GM21515 (cell line): ENCODE measurements around the gene YBX1.

ENCODE experiments used
- ATAC-seq: cut with Tn5 transposase; IDR thresholded peaks from one replicate; pipeline ENCODE4 v1.9.1; 2021; ENCODE audit not compliant: unreplicated experiment

YBX1 gene

DNA sequence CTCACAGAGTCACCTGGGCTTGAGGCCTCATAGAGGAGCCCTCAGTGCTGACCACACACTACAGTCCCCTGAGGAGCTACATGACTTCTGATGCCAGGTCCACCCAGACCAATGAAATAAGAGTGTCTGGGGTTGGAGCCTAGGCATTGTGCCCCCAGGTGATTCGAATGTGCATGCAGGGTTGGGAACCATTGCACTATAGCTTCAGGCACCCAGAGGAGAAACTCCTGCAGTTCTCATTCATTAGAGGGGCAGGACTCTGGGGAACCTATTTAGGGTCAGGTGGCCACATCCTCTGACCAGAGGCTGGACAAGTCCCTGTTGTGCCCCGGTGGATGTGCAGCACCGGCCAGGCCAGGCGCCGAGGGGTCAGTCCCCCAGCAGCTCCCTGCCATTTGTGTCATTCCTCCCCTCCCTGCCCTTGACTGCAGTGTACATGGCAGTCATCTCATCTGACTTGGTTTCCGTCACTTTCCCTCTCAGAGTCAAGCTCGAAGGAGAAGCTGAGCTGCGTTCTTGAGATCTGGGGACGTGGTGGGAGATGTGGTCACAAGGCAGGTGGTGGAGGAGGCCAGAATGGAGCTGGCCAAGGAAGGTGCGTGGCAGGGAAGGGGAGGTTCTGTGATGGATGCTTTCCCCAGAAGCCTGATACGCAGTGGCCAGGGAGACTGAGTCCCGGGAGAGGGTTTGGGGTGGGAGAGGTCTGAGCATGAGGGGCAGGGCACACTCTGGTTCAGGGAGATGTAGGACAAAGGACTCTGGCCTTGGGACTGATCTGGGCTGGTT is 51.4 kb downstream of the YBX1 start:
- ATAC-seq: no peak

DNA sequence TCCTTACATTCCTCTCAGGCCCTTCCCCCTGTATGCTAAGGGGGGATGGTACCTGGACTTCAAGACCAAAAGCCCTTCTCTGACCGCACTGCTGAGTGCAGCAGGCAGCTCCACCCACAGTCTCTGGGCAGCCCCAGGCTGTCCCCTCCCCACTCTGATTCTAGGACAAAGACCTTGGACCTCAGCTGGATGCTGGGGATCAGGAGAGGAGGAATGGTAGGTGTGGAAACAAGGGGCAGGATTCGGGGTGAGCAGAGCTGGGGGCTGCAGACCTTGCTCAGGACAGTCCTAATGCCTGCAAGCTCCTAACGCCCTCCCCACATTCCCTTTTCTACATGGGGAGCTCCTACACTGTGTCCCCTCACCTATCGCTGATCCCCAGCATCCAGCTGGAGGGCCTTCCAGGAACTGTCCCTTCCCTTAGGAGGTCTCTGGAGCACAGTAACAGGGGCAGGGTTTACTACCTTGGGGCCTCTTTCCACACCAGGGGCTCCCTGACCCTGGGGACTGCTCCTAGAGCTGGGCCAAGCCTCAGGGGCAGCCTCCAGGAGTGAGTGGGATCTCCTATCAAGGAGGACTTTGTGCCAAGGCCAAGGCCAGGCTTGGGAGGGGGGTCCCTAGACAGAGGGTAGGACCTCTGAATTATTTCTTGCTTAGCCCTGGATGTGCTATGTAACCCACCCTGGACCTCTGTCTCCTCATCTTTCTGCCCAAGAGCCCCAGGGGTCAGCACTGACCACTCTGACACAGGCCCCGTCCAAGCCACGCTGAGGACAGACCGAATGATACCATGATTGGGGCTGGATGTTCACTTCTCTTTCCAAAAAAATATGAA is 52.2 kb downstream of the YBX1 start:
- no peak for ATAC-seq

DNA sequence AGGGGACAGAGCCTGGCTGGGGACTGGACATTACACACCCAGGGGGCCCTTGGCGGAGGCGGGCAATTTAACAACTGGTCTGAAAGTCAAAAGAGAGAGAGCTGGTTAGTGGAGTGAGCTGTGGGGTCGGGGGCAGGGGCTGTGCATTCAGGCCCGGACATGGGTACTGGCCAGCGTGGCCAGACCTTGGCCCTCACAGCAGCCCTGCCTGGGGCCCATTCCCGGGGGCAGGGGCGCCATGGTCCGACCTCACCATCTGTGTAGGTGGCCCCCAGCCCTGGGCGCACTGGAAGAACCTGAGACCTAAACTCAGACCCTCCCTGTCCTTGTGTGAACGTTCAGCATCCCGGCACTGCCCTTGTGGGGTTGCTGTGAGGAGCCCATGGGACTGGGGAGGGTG is 52.8 kb downstream of the YBX1 start:
- no peak for ATAC-seq

DNA sequence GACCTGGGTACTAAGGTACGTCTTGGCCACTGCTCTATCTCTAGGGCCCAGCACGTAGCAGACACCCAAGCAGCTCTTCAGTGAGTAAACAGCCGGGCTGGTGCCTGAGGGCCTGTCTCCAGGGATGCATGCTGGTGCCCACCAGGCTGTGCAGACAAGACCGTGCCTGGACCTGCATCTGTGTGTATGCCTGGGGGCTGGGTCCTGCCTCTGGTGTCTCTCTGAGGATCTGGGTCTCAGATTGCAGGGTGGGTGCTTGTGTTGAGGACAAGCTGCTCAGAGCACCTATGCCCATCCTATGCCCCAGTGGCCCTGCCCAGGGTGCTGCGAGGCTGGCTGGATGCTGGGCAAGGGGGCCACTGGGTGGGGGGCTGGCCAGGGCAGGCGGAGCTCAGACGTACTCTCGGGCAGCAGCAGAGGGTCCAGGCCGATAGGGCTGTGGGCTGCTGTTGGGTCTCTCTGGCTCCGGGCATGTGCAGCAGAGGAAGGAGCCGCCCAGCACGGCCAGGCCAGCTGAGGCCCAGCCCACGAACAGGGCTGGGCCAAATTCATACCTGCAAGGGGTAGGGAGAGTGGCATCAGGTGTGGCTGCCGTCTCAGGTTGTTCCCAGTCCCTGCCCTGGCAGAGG is 53.4 kb downstream of the YBX1 start:
- no peak for ATAC-seq

DNA sequence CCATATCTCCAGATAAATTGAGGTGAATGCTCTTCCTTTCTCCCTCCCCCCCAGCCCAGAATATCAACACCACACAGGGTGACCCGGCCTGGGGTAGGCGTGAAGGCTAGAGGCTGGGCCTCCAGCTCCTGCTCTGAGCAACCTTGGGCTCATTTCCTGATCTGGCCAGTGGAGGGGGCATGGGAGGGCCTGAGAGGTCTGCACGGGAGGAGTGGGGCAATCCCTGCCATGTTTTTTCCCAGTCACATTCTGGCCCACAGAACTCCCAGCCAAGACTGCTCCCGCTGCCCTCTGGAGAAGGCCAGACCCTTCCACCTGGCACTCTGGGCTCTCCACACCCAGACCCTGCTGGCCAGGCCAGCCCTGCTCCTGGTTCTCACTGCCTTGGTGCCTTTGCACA is 53.9 kb downstream of the YBX1 start:
- ATAC-seq: no peak

DNA sequence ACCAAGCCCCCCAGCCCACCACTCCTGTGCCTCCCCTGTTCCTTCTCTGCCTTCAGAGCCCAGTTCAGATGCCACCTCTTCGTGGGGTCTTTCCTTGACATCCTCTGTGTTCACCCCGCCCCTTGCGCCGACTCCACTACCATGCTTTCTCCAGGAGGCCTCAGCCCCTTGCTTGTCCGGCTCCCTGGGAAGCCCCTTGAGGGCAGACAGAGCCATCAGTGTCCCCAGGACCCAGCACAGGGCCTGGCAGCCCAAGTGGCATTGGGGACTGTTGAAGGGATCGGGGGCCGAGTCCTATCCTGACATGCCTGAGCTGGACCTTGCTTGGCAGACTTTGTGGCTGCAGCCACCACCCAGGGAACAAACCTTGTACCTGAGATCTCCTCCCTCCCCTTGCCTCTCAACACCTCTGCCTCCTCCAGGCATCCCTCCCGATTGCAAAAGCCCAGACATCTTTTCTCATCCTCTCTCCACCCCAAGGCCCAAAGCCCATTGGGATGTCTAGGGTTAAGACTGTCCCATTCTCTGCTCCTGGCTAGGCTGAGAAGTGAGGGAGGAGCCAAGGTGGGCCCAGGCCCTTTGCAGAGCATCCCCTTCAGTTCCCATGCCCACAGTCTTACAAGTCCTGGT is 54.5 kb downstream of the YBX1 start:
- no peak for ATAC-seq

DNA sequence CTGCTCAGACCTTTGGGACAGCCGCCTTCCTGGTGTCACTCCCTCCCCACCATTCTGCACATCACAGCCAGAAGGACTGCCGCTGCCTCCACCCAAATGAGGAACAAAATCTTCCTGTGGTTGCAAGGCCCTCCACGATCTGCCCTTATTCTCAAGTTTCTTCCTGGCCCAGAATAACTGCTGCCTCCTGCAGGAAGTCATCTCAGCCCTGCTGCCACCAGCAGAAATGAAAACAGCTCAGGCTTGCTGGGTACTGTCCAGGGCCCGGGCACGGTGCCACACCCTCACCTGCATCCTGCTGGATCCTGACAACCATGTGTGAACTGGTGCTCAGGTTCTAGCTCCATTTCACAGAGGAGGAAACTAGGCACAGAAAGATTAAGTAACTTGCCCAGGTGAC is 55.0 kb downstream of the YBX1 start:
- ATAC-seq: no peak

DNA sequence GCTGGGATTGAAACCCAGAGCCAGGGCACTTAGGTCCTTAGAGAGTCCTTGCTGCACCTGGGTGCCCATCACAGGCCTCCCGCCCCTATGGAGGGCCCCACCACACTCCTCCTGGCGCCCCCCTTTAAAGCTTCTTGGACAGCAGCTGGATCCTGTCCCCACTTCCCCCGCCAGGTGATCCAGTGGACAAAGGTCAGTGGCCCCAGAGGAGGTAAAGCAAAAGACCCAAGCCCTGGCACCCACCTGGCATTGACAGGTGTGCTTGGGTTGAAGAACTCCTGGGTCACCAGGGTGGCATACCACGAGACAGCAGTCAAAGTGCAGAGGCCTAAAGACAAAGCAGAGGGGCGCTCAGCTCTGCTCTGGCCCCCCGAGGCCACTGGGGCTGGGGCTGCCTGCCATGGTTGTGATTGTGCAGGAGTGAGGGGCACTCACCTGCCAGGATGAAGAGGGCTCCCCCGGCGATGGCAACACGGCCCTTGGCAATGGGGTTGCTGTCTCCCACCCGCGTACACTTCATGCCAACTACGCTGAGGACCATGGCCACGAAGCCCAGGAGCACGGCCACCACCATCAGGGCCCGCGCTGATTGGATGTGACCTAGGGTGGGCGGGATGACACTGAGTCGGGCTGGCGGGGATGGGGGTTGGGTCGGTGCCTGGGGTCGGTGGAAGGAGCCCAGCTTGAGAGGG is 55.9 kb downstream of the YBX1 start:
- no peak for ATAC-seq

DNA sequence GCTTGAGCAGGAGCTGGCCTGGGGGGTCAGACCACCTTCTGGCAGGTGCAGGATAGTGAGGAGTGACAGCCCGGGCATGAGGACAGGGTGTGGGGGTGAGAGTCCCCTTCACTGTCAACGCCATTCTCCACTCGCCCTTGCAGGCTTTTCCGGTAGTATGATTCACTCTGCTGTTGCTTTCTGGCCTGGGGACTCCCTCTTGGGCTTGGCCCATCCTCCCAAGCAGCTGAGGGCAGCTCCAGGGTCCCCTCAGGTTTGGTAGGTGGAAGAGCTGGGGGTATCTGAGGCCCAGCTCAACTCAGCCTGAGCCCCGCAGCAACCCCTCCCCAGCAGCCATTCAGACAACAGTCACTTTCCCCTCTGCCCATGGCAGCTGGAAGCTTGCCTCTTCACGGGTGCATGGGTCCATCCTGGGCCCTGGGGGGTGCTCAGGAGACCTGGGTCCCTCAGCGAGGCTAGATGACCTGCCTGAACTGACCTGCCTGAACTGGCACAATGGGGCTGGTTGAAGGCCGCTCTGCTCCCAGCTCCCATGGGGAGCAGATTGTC is 56.5 kb downstream of the YBX1 start:
- ATAC-seq: no peak

DNA sequence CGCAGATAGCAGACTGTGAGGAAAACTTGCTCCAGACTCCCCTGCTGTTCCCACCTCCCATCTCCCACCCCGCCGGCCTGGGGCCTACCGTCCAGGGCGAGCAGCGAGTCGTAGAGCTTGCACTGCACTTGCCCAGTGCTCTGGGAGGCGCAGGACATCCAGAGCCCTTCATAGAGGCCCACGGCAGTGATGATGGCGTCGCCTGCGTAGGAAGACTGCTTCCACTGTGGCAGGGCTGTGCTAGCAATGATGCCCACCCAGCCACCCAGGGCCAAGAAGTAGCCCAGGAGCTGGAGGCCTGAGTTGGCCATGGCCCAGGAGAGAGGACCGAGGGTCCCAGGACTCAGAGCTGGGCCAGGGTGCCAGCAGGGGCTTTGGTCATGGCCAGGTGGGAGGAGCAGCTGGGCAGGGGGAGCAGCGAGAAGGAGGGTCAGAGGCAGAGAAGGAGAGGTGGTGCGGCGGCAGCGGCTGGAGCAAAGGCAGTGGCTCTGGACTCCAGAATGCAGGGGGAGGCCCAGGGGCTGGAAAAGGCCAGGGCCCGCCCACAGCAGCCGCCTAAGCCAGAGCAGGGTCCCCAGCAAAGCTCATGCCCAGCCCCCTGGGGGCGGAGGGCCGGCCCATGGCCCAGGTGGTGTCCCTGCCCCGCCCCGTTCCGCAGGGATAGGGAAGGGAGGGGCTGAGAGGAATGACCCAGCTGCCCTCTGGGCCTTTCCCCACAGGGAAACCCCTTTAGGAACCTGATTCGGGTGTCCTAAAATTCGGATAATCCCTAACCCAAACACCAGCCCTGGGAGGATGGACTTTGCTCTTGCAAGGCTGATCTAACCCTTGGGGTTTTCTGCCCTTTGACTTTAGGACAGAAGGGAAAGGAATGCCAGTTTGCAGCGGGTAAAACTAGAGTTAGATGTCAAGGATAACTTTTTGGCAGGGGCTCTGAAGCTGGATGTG is 57.8 kb downstream of the YBX1 start, which contains the start of gene CLDN19:
Gene CLDN19 (minus strand): TSS at position 484 of the 948 bp plus-strand sequence. CDS start 173 bp downstream, at position 311.
- ATAC-seq: no peak

DNA sequence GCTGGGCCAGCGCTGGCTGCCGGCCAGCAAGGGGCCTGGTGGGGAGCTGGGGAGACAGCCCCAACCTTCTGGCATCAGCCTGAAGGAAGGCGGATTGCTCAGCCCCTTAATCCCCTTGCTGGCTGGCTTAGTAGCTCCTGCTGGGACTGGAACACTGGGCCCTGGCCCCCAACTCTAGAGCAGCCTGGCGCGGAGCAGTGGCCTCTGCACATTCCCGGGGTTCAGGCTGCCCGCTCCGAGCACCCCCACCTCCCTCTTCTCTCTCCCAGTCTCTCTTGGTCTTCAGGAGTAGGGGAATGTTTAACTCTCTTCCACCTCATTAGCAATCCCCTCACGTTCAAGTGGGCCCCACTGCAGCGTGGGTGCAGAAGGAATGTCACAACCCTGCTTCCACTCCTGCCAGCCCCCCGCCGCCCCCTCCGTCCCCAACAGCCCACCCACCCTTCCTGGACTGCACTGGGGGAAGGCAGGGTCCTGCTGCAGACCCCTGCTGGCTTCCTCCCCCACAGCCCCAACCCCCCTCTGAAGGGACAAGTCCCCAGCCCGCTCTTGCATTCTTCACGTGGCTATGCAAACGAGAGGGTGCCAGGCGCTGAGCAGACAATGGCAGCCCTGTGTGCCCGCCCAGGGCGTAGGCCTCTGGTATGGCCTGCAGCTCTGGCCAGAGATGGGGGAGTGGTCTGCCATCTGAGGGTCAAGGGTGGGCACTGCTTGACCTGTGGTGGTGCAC is 58.8 kb downstream of the YBX1 start:
- ATAC-seq: no peak

DNA sequence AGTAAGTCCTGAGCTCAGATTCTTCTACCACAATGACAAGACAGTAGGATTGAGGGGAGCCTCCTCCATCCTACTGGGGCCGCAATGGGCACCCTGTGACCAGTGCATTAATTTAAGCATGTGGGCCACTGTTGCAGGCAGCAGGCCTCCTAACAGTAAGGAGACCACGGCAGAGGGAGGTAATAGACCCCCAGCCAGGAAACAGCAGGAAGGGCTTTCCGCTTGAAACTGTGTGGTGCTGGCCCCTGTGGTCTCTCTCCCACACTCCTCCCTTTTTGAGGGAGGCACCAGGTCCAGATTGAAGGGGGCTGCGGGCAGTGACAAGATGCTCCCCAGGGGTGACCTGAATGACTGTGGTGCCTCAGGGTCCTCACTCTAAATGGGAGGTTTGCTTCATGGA is 59.5 kb downstream of the YBX1 start:
- ATAC-seq: no peak

DNA sequence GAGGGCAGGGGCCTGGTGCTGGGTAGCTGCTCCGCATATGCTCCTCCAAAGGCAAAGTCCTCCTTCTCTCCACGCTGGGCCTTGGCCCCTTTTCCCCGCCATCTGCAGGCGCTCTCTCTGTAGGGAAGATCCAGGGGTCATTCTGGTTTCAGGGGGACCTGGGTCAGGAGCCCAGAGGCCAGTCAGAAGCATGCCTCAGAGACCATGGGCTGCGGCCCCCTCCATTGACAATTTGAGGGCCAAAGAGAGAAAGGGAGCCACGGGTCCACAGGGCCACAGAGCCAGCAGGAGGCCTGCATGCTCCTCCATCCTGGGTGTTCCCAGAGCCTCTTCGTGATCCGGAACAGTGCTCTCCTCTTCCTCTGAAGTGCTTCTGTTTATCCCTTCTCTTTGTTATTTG is 59.9 kb downstream of the YBX1 start:
- no peak for ATAC-seq

DNA sequence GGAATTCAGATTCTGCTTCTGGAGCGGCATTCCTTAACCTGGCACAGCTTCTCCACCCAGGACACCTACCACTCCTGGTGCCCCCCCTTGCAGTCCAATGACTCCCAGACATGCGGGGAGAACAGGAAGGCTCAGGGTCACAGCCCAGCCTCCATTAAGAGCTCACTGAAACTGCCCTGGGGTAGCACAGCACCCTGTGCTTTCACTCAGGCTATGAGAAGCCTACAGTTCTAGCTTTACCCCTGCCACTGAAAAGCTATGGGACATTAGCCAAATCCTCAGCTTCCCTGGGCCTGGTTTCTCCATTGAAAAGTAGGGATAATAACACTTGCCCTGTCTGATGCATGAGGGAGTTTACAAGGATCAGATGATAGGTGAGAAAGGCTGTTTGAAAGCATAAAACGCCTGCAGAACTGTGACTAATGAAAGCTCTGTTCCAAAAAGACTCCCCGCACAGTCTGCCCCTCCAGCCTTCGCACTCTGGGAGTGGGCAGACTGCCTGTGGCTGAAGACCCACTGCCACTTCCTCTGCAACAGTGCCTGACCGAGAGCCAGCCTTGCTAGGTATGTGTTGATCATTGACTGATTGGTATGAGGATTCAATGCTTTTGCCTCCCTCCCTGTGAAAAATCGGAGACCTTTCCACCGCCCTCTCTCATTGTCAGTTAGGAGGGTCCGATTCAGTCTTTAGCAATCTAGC is 60.5 kb downstream of the YBX1 start:
- ATAC-seq: no peak

DNA sequence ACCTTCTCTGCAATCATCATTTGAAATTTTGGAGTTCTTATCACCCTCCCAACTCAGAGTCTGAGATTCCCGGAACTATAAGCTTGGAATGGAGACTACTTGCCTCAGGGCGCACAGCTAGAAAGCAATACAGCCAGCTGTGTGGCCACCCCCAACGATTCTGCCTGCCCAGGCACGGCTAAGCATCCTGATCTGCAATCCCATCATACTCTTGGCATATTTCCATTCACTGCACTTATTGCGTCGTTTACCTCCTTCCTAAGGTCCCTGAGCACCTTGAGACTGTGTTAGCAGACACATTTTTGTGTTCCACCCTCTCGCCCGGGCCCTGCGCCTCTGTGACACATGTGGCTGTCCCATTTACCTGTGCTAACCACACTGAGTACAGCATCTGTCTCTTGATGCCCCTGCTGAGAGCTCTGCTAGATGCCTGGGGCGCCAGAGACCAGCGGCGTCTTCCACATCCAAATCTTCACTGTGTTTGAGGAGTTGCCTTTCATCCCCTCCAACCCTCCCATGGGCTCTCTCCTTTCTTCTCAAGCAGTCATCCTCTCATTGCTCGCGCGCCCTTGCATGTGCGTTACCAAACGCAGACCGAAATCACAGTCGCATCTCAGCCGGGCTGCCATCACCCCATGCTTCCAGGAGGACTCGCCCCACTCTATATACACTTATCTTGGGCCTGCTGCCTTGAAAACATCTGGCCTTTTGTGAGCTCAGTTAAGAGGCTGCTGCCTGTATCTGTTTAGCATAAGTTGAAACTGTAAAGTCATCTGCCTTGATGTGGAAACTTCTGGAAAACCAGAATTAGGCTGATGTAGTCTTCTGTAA is 61.3 kb downstream of the YBX1 start:
- ATAC-seq: no peak

DNA sequence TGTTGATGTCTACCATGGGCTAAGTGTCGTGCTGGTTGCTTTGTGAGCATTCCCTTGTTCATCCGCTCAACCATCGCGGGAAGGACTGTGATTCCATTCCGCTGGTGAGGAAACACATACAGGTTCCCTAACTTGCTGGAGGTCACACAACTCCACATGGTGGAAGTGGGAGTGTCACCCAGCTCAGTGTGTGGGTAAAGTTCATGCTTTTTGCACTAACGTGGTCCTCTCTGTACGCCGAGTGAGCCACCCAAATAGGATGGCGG is 61.9 kb downstream of the YBX1 start:
- no peak for ATAC-seq

DNA sequence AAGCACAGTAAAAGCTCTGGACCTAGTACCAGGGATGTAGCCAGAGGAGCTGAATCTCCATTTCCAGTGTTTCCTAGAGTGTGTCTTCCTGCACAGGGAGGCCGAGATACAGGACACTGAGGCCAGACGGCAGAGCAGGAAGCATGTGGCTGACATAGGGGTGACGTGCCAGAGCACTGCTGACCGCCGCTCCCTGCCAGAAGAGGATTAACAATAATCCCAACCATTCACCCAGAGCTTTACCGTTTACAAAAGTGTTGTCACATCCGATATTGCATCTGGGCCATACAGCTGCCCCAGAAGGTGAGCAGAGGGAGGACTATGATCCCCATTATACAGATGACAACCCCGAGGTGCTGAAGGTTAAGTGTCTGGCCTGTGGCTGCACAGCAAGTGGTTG is 63.6 kb downstream of the YBX1 start:
- ATAC-seq: no peak
